Vagina (tissue), 2 donors: ENCODE data around the gene MPPED1.

Experiments
- CTCF ChIP-seq, 3 experiments: fragments of 450-650 bp in 2 of 3; fragments of 200-600 bp in 1 of 3; sonication (generic) in 1 of 3; IDR thresholded peaks; one replicate each; pipeline ENCODE4 v1.5.1; 2017 to 2019; ENCODE audit warnings: antibody characterized with exemption in 3 of 3, mild to moderate bottlenecking in 2 of 3, moderate library complexity in 2 of 3
- POLR2A ChIP-seq, 2 donors: fragments of 450-650 bp; IDR thresholded peaks; one replicate each; pipeline ENCODE4 v1.6.1; 2017; ENCODE audit warnings: antibody characterized with exemption in 2 of 2, mild to moderate bottlenecking in 2 of 2, moderate library complexity in 2 of 2
- POLR2AphosphoS5 ChIP-seq, 2 donors: sonication (generic); formaldehyde crosslinking; IDR thresholded peaks; one replicate each; pipeline ENCODE4 v1.9.0; 2017; ENCODE audit warnings: antibody characterized with exemption in 2 of 2, mild to moderate bottlenecking in 2 of 2, low read depth in 1 of 2; ENCODE audit not compliant: insufficient read depth in 1 of 2

- TF ChIP-seq CTCF (IDR thresholded peaks at IDR 0.05), result no peak
- no peak for TF ChIP-seq POLR2A (IDR thresholded peaks at IDR 0.05)
- TF ChIP-seq POLR2AphosphoS5 (IDR thresholded peaks at IDR 0.05; ENCODE audit: insufficient read depth in 1 of 2, low read depth in 1 of 2), result no peak
Measured at GRCh38 chr22:43426816-43427215, 15.0 kb downstream of the MPPED1 start.
